MM.1S (cell line): ENCODE results near the gene AQP2.

ENCODE experiments used
- DNase-seq: peaks from one replicate; pipeline ENCODE4 v3.0.0-alpha.2; 2015
- H2AFZ ChIP-seq: fragments of 300-600 bp; sonication (generic); 2 replicates; pipeline ENCODE4 v1.6.0; 2016; ENCODE audit warnings: antibody characterized with exemption, low read length
- H3F3A ChIP-seq: fragments of 300-600 bp; sonication (generic); 2 replicates; pipeline ENCODE4 v1.6.1; 2016; ENCODE audit warnings: mild to moderate bottlenecking, antibody characterized with exemption, low read length, moderate library complexity, mixed read lengths; ENCODE audit not compliant: insufficient read depth
- H3K27ac ChIP-seq: fragments of 300-600 bp; sonication (generic); 2 replicates; pipeline ENCODE4 v1.5.1; 2016; ENCODE audit warnings: mild to moderate bottlenecking, low read length
- H3K27me3 ChIP-seq: fragments of 300-600 bp; sonication (generic); replicated peaks from 2 replicates; pipeline ENCODE4 v1.6.0; 2016; ENCODE audit warnings: low read length; ENCODE audit not compliant: insufficient read depth
- H3K36me3 ChIP-seq: fragments of 300-600 bp; sonication (generic); replicated peaks from 2 replicates; pipeline ENCODE4 v1.6.1; 2016; ENCODE audit warnings: mild to moderate bottlenecking, low read length, mixed read lengths; ENCODE audit not compliant: insufficient read depth
- H3K4me1 ChIP-seq: fragments of 300-600 bp; sonication (generic); 2 replicates; pipeline ENCODE4 v1.6.1; 2016; ENCODE audit warnings: low read length, mixed read lengths
- H3K4me2 ChIP-seq: fragments of 300-600 bp; sonication (generic); 2 replicates; pipeline ENCODE4 v1.6.0; 2016; ENCODE audit warnings: low read depth, low read length
- H3K4me3 ChIP-seq: fragments of 300-600 bp; sonication (generic); 2 replicates; pipeline ENCODE4 v1.5.1; 2016; ENCODE audit warnings: low read length, mixed read lengths
- H3K79me2 ChIP-seq: fragments of 300-600 bp; sonication (generic); 2 replicates; pipeline ENCODE4 v1.6.1; 2016; ENCODE audit warnings: mixed run types, low read length, mixed read lengths
- H3K9ac ChIP-seq: fragments of 300-600 bp; sonication (generic); 2 replicates; pipeline ENCODE4 v1.6.1; 2016; ENCODE audit warnings: low read length, mixed read lengths
- H3K9me2 ChIP-seq: fragments of 300-600 bp; sonication (generic); replicated peaks from 2 replicates; pipeline ENCODE4 v1.6.1; 2016; ENCODE audit warnings: mild to moderate bottlenecking, low read length, mixed read lengths; ENCODE audit not compliant: insufficient read depth
- H3K9me3 ChIP-seq: fragments of 300-600 bp; sonication (generic); replicated peaks from 2 replicates; pipeline ENCODE4 v1.6.1; 2016; ENCODE audit warnings: mild to moderate bottlenecking, low read length, mixed read lengths; ENCODE audit not compliant: insufficient read depth
- H4K20me1 ChIP-seq: fragments of 300-600 bp; sonication (generic); 2 replicates; pipeline ENCODE4 v1.6.1; 2016; ENCODE audit warnings: mild to moderate bottlenecking, low read length, moderate library complexity, mixed read lengths; ENCODE audit not compliant: insufficient read depth
- CTCF ChIP-seq: fragments of 300-600 bp; sonication (generic); IDR thresholded peaks from 2 replicates; pipeline ENCODE4 v1.5.1; 2016; ENCODE audit warnings: antibody characterized with exemption, low read length, mixed read lengths
- EZH2 ChIP-seq: fragments of 300-600 bp; sonication (generic); optimal IDR thresholded peaks from 2 replicates; pipeline ENCODE3; 2017; ENCODE audit warnings: low read depth, mild to moderate bottlenecking, antibody characterized with exemption, low read length, mixed read lengths
- EZH2phosphoT487 ChIP-seq: fragments of 300-600 bp; sonication (generic); IDR thresholded peaks from 2 replicates; pipeline ENCODE4 v1.6.1; 2018; ENCODE audit warnings: antibody characterized with exemption, low read length

The AQP2 gene

GRCh38 chr12:49929581-49929980 lies 21.0 kb upstream of the AQP2 start:
- H3K27me3 ChIP-seq, result no peaks in the 10 kb centered on the region
- H3K4me3 ChIP-seq, result no peak overlapping the region
- no peaks in the 10 kb centered on the region for H3K9me2 ChIP-seq
- no peak overlapping the region for H3K27ac ChIP-seq
- H3K36me3 ChIP-seq, result no peaks in the 10 kb centered on the region
- H3K9me3 ChIP-seq, result no peaks in the 10 kb centered on the region
- H3K9ac ChIP-seq, result no peak overlapping the region
- no peak overlapping the region for H2AFZ ChIP-seq
- H3F3A ChIP-seq, result no peaks in the 10 kb centered on the region
- no peaks in the 10 kb centered on the region for H3K79me2 ChIP-seq
- H4K20me1 ChIP-seq, result no peaks in the 10 kb centered on the region
- TF ChIP-seq EZH2 (no peak), CTCF (no peak), EZH2phosphoT487 (no peak)
- DNase-seq, result no peak
- no peaks in the 10 kb centered on the region for H3K4me1 ChIP-seq
- no peak overlapping the region for H3K4me2 ChIP-seq

GRCh38 chr12:49930515-49931288 lies 19.8 kb upstream of the AQP2 start:
- H2AFZ ChIP-seq, result no peak overlapping the region
- no peak for DNase-seq
- H3K36me3 ChIP-seq, result no peaks in the 10 kb centered on the region

GRCh38 chr12:49932023-49932422 lies 18.5 kb upstream of the AQP2 start:
- no peaks in the 10 kb centered on the region for H3K9me2 ChIP-seq
- H3K4me2 ChIP-seq, result no peak overlapping the region
- H3K27ac ChIP-seq, result no peak overlapping the region
- no peaks in the 10 kb centered on the region for H3F3A ChIP-seq
- H3K27me3 ChIP-seq, result no peaks in the 10 kb centered on the region
- no peaks in the 10 kb centered on the region for H3K79me2 ChIP-seq
- H3K4me3 ChIP-seq, result no peak overlapping the region
- no peaks in the 10 kb centered on the region for H3K36me3 ChIP-seq
- no peaks in the 10 kb centered on the region for H4K20me1 ChIP-seq
- H3K9me3 ChIP-seq, result no peaks in the 10 kb centered on the region
- DNase-seq, result no peak
- no peak overlapping the region for H2AFZ ChIP-seq
- no peaks in the 10 kb centered on the region for H3K4me1 ChIP-seq
- no peak overlapping the region for H3K9ac ChIP-seq
- TF ChIP-seq EZH2phosphoT487 (no peak), CTCF (no peak), EZH2 (no peak)

More at GRCh38 chr12:49930515-49931288, 19.8 kb upstream of the AQP2 start:
- Histone ChIP-seq H3K4me2 (no peak overlapping the region), H4K20me1 (no peaks in the 10 kb centered on the region), H3K9ac (no peak overlapping the region), H3K27ac (no peak overlapping the region), H3K4me3 (no peak overlapping the region), H3K4me1 (no peaks in the 10 kb centered on the region), H3K9me3 (no peaks in the 10 kb centered on the region), H3K9me2 (no peaks in the 10 kb centered on the region), H3K27me3 (no peaks in the 10 kb centered on the region), H3K79me2 (no peaks in the 10 kb centered on the region), H3F3A (no peaks in the 10 kb centered on the region)
- TF ChIP-seq EZH2 (no peak), CTCF (no peak), EZH2phosphoT487 (no peak)
